CMK (cell line): ENCODE measurements around the gene GALNS.

Experiments used
- DNase-seq: peaks from one replicate; pipeline ENCODE4 v3.0.0-alpha.2; 2010; ENCODE audit warnings: low read depth

The GALNS gene

DNA sequence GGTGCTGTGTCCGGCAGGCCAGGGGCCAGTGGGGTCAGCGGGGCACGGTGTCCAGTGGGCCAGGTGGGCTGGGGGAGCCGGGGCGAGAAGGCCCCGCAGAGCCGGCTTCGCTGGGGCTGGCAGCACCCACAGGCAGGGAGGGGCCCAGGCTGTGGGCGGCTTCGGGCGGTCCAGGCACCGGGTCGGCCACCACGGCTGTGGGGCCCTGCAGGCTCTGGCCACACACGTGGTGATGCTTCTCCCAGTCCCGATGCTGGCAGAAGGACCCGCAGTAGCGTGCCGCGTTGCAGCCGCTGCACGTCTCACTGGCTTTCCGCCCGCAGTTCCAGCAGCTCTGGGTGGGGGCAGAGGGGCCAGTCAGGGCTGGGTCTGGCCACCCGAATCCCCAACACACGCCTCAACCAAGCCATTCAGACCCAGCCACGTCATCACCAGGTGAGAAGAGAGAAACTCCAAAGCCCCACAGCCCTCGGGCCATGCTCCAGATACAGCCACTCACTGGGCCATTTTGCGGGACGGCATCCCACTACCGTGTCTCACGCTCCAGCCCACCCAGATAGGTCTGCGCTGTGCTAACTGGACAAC is 20.3 kb upstream of the GALNS start:
- DNase-seq, result no peak

DNA sequence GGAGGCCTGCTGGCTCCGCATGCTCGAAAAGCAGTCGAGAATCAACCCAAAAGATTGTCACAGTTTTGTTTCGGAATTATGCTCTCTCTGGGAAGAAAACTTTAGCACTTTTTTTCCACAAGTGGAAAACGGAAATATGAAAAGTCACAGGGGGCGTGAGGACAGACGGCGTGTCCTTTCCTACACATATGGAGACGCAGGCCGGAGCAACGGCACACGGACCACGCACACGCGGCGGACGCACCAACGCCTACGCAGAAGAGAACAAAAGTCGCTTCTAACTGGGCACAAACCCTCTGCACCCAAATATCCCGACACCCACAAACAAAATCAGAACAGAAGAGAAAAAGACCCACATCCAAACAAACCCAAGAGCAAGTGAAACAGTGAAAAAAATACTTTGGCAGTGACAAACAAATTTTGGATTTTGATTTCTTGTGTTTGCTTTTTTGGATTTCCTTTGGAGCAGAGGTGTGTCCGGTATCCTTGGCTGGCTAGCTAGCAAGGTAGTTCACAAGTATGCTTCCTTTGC is 19.0 kb upstream of the GALNS start:
- DNase-seq, result no peak

DNA sequence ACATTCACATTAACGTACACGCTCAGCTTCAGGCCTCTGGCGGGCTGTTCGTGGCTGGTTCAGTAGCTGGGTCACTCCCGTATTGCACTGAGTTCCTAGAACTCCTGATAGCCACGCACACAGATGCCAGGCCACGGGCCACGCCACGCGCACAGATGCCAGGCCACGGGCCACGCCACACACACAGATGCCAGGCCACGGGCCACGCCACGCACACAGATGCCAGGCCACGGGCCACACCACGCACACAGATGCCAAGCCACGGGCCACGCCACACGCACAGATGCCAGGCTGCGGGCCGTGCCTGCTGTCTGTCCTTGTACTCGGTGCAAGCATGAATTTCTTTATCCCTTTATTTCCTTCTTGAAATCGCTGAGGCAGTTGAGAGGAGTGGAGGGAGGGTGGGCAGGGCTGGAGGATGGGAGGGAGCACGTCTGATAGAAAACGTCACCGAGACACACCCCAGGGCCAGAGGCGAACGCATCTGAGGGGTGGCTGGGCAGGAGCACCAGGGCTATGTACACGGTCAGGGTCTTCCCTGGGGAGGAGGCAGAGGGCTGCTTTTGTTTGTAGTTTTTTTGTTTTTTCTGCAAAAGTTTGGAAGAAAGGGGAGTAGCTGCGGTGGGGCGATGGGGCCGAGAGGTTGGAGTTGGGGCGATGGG is 18.3 kb upstream of the GALNS start:
- no peak for DNase-seq

DNA sequence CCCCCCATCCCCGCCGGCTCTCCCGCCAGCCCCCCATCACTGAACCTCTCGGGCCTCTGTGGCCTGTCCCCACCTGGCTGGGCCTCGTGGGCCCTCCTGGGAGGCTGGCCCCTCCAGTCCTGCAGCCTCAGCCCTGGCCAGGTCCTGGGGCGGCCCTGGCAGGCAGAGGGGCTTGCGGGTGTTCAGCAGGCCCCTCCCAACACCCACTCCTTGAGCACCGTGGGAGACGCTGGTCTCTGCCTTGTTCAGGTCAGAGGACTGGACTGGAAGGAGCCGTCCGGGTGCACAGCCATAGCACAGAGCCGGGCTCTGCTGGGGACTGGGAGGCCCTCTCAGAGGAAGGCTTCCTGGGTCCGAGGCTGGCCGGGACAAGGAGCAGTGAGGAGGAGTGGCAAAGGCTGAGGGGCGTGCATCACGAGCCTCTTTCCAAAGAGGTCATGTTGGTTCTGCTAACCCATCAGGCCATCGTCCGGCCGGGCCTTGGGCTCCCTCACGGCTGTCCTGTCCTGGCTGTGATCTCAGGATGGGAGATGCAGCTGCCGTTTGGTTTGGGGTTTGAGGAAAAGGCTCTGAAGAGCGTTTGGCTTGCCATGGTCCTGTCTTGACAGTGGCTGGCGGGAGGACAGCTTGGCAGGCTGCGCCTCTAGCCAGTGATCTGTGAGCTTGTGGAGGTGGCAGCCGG is 16.0 kb upstream of the GALNS start:
- no peak for DNase-seq

DNA sequence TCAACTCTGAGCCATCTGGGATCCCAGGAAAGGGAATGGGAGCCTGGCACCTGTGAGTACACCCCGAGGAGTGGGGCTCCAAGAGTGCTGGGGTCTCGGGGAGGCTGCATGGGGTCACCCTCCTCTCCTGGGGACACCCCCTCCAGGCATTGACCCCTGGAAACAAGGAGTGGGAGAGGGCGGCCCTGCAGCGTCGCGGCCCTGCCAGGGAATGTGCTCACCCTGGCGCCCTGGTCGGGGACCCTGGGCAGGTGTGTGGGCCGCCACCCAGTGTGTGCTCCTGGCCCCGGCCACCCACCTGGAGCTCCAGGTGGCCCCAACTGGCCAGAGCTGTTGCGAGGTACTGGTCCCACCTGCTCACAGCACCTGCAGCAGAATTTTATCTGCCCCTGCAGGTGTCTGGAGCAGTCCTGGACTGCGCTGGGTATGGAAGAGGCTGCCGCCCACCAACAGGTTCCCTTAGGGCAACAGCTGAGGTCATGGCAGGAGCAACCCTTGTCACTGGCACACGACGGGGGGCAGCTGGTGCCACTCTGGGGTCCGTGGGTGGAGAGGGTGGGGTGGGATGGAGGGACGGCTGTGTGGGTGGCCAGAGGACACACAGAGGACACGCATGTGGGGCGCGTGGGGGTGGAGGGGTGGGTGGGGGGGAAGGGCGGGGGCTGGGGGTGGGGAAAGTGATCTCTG is 15.1 kb upstream of the GALNS start:
- DNase-seq, result no peak

DNA sequence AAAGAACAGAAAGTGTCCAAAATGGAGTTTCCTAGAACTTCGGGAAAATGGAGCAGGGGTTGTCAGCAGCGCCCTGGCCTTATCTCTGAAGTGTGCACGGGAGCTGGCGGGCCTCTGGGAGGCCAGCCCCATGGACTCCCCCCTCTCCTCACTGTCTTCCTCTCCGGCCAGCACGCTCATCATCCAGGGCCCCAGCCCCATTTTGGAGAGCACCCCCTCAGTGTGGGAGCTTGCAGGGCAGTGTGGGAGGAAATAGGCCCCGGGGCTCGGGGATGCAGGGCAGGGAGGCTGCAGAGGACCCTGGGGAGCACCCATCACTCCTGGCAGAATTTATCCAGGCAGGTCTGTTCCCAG is 14.6 kb upstream of the GALNS start:
- DNase-seq, result no peak

DNA sequence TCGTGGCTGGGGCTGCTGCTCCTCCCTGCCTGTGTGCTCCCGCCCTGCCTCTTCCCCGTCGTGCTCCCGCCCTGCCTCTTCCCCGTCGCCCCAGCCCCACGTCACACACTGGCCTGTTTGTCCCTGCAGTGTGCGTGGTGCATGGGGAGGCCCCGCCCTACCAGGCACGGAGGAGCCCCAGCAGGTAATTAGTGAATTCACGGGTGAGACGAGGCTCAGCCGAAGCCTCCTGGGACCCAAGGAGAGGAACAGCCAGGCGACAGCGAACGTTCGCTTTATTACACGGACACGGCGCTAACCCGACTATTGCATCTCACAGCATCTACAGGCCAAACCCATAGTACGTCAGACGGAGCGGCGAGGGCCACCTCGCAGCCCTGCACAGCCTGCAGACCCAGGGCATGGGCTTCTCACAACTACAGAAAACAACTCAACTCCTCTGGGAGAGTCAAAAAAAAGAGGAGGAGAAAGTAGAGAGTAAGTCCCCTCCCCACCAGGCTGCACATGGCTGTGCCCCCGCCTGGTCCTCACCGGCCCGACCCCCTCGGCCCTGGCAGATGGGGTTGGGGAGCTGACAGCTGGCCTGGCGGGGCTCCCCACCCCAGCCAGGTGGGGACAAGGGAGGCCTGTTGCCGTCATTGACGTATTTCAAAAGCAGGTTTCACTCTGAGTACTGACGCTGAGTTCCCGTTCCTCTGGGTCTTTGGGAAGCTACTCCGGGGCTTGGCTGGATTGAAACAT is 14.0 kb upstream of the GALNS start:
- DNase-seq, result no peak

DNA sequence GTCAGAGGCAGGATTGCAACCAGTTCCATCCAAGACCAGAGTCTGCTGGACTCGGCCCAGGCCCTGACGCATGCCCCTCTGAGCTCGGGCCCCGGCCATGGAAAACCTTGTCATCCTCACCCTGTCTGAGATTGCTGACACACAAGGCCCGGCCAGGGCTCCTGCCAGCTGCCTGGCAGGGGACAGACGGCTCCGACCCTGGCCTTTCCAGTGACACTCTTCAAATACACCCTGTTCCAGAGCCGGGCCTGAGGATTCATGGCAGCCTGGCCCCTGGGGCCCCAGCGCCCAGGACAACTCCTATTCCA is 12.9 kb upstream of the GALNS start:
- no peak for DNase-seq

DNA sequence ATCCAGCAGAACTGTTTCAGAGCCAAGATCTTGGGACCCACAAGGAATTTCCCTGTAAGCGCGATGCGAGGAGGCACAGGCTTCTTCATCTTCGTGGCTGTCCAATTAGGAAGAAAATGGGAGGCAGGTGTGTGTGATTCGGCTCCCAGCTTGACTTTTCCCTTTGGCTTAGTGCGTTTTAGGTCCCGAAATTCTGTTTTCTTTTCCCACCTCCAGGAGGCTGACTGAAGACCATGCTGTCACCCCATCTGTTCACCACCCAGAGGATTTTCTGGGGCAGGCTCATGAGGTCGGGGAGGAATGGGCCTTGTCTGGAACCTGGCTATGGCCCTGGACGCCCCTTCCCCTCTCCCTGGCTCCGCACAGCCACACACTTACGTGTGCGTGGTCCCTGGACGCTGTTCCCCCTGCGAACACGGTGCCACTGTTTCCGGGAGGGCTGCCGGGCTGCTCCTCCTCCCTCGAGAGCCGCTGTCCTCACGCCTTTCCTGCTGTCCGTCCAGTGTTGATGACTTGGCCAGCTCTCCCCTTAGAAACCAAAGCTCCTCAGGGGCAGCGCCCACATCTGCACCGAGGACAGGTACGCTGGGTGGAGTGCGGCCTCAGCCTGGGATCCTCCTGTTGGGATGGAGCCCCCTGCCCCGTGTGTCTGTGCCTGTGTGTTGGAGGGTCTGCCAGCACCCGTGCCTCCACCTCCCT is 12.4 kb upstream of the GALNS start:
- no peak for DNase-seq

DNA sequence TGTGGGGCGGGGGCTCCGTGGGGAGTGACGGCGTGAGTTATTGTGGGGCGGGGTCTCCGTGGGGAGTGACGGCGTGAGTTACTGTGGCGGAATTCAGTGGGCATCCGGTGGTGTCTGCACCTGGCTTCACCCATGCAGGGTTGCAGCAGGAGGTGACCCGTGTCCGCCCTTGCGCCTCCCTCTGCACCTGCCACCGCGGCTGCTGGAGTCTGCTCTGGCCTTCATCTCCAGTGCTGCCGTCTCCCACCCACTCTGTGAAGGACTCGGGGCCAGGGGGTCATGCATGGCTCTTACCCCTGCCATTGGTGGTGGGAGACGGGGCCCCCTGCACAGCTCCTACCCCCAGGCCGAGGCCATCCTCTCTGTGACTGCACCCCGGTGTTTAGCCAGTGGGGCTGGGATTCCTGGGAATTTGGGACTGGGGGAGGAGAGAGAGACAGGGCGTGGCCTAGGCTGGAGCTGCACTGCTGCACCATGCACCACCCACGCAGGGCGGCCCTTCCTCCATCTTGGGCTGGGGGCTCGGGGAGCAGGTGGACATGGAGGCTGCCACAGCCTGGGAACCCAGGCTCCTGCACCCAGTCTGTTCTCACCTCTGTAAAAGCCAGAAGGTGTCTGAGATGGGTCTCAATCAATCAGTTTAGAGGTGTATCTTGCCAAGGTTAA is 11.0 kb upstream of the GALNS start:
- no peak for DNase-seq

DNA sequence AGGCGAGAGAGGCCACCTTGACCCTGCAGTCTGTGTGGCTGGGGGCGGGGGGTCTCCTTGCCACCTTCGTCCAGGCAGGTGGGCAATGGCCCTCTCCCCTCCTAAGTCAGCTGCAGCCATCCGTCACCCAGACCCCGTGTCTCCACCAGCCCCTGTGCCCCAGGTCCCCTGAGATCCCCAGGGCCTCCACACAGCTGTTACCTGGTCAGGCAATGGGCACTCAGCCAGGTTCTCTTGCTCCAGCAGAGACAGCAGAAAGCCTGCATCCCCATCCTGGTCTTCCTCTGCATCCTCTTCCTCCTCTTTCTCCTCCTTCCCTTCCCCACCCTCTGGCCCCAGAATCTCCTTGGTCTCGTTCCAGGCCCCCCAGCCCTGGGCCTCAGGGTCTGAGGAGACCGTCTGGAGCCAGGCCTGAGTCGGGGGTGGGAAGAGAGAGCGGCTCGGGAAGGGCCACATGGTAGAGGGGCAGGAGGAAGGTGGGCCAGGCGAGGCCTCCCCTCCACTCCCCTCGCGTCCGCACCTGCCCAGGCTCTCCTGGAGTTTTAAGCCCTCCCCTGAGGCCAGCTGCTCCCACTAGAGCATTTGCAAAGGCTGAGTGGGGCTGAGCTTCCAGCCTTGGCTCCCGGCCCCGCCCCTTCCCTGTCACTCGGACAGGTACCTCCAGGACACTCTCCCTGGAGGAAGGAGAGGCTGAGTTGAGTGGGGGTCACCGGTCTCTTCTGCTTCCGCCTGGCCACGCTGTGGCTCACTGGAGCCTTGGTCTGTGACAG is 9.6 kb upstream of the GALNS start, which contains the start of gene PABPN1L:
Gene PABPN1L, minus strand, starts transcription at position 510 of the 770 bp plus-strand sequence. Its CDS starts 54 bp downstream, at position 456.
- DNase-seq, result no peak

DNA sequence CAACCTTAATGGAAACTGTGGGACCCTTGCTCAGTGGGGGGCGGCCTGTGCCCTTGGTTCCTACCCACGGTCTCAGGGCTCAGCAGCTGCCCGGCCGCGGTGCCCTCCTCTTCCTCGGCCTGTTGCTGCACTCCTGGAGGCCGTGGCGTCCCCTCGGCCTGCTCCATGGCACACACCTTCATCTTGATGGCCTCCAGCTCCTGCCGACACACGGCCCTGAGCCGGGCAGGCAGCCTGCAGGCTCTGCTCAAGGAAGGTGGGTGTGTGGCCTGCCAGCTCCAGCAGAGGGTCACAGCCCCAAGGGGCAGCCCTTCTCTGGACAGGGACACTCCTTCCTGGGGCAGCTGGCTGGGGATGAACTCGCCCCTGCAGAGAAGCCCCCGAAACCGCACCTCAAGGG is 9.0 kb upstream of the GALNS start:
- DNase-seq, result no peak

DNA sequence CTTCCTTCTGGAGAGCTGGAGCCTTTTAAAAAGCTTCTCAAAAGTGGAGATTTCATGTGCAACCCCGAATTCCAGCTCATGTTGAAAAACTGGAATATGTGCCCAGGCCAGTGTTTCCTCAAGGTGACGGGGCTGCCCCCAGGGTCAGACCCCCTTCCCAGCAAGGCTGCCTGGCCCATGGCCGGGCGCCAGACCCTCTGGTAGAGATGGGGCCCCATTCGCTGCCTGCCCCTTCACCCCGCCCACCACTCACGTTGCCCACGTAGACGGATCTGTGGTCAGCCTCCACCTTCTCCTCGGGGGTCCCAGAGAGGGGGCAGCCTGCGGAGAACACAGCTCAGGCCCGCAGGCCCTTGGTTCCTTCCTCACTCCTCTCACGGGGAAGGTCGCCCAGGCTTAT is 8.6 kb upstream of the GALNS start:
- DNase-seq, result no peak

DNA sequence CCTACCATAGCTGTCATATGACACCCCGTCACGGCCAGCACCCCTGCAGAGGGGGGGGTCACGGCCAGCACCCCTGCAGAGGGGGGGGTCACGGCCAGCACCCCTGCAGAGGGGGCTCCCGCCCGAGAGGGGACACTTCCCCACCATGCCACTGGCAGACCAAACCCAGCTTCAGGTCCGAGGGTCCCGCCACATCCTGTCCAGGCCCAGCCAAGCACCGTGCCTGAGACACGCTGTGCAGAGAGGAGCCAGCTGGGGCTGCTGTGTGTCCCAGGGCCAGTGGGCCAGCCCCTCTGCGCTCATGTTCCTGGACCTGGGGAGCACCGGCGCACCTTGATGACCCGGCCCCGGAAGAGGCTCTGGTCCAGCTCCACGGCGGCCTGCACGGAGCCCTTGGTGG is 7.8 kb upstream of the GALNS start:
- DNase-seq, result no peak

DNA sequence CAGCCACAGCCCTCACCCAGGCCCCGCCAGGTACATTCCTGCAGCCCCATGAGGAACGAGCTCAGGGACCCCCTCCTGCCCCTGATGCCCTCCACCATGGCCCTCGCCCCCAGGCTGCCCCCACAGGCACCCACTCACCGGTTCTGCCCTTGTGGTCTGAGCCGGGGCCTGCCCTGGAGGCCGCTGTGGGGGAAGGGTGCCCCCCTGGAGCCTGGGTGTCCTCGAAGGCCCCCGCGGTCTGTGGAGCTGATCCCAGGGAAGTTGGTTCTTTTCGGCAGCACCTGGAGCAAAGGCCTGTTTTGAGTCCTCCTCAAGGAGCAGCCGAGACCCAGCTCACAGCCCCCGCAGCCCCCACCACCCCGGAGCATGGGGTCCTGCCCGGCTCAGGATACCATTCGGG is 7.4 kb upstream of the GALNS start:
- no peak for DNase-seq

DNA sequence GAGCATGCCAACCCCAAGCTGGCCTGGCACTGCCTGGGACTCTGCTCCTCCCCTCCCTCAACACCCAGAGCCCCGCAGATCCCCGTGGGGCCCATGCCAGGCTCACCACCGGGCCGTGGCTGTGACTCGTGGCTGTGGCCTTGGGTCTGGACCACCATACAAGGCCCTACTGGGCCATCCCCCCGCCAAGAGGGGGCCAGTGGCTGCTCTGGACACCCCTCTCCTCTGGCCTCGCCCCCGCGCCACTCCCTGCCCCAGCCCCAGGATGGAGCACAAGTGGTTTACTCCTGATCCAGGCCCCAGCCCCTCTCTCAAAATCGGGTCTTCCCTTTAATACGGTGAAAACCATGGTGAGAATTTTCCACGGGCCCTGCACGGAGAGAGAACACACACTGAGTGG is 6.7 kb upstream of the GALNS start:
- no peak for DNase-seq

DNA sequence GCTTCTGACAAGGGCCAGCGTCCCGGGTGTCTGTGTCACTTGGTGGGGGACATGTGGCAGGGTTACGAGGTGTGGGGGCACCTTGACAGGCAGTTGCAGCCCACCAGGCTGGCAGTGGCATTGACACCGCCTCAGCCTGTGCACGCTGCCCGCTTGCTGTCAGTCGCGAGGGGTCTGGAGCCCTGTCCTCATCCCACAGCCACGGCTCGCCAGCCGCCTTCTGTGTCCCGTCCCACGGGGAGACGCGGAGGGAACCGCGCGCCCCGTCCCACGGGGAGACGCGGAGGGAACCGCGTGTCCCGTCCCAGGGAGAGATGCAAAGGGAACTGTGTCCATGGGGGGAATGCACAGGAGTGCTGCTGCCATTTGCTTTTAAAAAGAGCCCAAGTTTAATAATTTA is 6.2 kb upstream of the GALNS start:
- no peak for DNase-seq

DNA sequence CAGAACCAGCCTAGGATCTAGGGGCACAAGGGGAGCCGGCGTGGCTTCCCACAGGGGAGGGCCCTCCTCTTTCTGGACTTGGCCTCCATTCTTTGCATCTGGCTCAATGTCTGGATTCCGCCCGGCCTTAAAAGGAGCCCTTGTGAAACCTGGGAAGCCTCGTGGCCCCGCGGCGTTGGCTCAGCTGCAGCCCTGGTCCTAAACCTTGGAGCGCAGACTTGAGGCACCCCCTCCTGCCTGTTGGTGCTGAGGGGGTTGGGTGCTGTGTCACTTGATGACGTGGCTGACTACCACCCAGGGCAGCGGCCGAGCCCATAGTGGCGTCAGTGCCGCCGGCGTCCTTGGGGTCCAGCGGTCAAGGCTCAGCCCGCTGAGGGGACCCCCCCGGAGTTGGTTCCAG is 4.6 kb upstream of the GALNS start:
- DNase-seq, result no peak

DNA sequence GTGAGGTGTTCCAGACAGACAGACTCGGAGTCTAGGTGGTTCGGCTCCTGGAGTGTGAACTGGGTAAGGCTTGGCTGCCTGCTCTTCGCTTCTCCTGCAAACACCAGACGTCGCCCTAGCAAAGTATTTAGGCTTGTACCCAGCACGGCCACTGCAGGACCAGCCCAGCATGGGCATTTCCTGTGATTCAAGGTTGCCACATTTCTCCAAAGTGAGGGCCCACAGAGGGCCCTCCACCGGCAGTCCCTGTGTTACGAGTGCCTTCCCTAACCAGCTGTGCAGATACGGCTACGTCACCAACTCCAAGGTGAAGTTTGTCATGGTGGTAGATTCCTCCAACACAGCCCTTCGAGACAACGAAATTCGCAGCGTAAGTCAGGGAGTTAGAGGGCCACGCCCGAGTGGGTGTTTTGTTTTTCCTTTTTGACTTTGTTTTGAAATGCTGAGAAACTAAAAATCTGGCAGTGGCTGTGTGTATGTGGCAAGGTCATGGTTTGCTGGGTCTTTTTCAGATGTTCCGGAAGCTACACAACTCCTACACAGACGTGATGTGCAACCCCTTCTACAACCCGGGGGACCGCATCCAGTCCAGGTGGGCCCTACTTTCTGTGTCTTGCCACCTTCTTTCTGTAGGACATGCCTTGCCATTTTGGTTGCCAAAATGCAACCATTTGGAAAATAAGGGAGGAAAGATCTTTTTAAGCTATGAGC is 2.8 kb upstream of the GALNS start:
- DNase-seq, result no peak
